ENCODE measurements around the gene FRMPD4. TPM values are rescaled to one million over a fixed set of nuclear protein-coding genes. Genes with fewer than 3 reads are reported as not detected.

Gene FRMPD4
- total RNA-seq, 1 experiment from 2014 or later: not detected

DNA sequence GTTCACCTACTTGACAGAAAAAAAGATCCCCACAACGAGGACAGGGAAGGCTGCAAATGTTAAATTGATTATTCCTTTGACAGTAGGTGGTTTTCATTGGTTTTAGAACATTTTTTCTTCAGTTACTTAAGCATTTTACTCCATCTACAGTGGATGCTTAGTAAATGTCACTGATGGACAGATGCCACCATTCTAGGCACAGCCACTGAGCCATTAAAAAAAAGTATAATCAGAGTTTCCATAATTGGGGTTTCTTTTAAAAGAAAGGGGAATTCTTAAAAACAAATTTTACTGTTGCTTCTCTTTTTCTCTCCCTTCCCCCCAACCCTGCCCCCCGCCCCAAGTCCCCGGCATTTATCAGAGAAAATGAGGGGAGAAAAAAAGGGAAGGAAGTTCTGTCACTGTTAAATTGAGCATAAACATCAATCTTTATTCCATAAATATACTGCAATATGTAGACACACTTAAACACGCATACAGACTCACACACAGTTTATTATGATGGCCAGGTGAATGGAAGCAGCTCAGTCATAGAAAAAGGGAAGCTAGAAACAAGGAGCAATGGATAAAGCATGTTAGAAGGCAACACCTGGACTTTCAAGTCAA is 573.3 kb downstream of the FRMPD4 start:
- Histone ChIP-seq H3K9me2 (replicated peaks; ENCODE audit: insufficient read depth, low read length) (no peaks in the 10 kb centered on the region), H4K20me1 (ENCODE audit: insufficient read depth, low read depth, low read length) (no peaks in the 10 kb centered on the region), H2AFZ (ENCODE audit: low read length) (no peak overlapping the region), H3K4me2 (ENCODE audit: low read depth, low read length, poor library complexity, severe bottlenecking) (no peak overlapping the region), H3K27me3 (ENCODE audit: low read length) (no peaks in the 10 kb centered on the region), H3K9ac (ENCODE audit: low read length) (no peak overlapping the region), H3K9me3 (ENCODE audit: low read length) (no peaks in the 10 kb centered on the region), H3K36me3 (ENCODE audit: insufficient read depth, low read length) (no peaks in the 10 kb centered on the region), H3K27ac (ENCODE audit: low read length) (no peak overlapping the region), H3K4me1 (ENCODE audit: low read length) (no peaks in the 10 kb centered on the region), H3K79me2 (ENCODE audit: low read length) (no peaks in the 10 kb centered on the region), H3K4me3 (ENCODE audit: low read length) (no peak overlapping the region)
- no peak for DNase-seq

DNA sequence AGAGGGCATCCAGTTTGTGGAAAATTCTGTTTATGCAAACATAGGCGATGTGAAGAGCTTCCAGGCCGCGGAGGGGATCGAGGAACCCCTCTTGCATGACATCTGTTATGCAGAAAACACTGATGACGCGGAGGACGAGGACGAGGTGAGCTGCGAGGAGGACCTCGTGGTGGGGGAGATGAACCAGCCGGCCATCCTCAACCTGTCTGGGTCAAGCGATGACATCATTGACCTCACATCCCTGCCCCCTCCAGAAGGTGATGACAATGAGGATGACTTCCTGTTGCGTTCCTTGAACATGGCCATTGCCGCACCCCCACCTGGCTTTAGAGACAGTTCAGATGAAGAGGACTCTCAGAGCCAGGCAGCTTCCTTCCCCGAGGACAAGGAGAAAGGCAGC is 578.3 kb downstream of the FRMPD4 start:
- no peaks in the 10 kb centered on the region for H3K9me3 ChIP-seq (ENCODE audit: low read length)
- H4K20me1 ChIP-seq (ENCODE audit: insufficient read depth, low read depth, low read length): no peaks in the 10 kb centered on the region
- no peaks in the 10 kb centered on the region for H3K79me2 ChIP-seq (ENCODE audit: low read length)
- H3K4me3 ChIP-seq (ENCODE audit: low read length): no peak overlapping the region
- H3K4me2 ChIP-seq (ENCODE audit: low read depth, low read length, poor library complexity, severe bottlenecking): no peak overlapping the region
- H3K27ac ChIP-seq (ENCODE audit: low read length): no peak overlapping the region
- no peaks in the 10 kb centered on the region for H3K9me2 ChIP-seq (replicated peaks; ENCODE audit: insufficient read depth, low read length)
- H3K36me3 ChIP-seq (ENCODE audit: insufficient read depth, low read length): no peaks in the 10 kb centered on the region
- H3K4me1 ChIP-seq (ENCODE audit: low read length): no peaks in the 10 kb centered on the region
- H2AFZ ChIP-seq (ENCODE audit: low read length): no peak overlapping the region
- no peaks in the 10 kb centered on the region for H3K27me3 ChIP-seq (ENCODE audit: low read length)
- no peak for DNase-seq
- H3K9ac ChIP-seq (ENCODE audit: low read length): no peak overlapping the region

DNA sequence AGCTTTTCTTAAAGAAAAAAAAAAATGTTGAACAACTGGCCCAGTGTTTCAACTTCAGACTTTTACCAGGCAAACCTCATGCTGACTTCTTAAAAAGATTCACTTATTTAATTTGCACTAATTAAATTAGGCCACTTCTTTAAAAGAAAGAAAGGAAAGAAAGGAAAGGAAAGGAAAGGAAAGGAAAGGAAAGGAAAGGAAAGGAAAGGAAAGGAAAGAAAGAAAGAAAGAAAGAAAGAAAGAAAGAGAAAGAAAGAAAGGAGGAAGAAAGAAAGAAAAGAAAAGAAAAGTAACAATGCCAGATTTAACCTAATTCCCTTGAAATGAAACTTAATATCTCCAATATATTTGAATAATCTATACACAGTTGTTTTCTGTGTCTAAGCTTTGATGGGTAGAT is 581.6 kb downstream of the FRMPD4 start:
- Histone ChIP-seq H3K9me2 (replicated peaks; ENCODE audit: insufficient read depth, low read length) (no peaks in the 10 kb centered on the region), H2AFZ (ENCODE audit: low read length) (no peak overlapping the region), H4K20me1 (ENCODE audit: insufficient read depth, low read depth, low read length) (no peaks in the 10 kb centered on the region), H3K27me3 (ENCODE audit: low read length) (no peaks in the 10 kb centered on the region), H3K9me3 (ENCODE audit: low read length) (no peaks in the 10 kb centered on the region), H3K4me1 (ENCODE audit: low read length) (no peaks in the 10 kb centered on the region), H3K27ac (ENCODE audit: low read length) (no peak overlapping the region), H3K79me2 (ENCODE audit: low read length) (no peaks in the 10 kb centered on the region), H3K4me2 (ENCODE audit: low read depth, low read length, poor library complexity, severe bottlenecking) (no peak overlapping the region), H3K4me3 (ENCODE audit: low read length) (no peak overlapping the region), H3K9ac (ENCODE audit: low read length) (no peak overlapping the region), H3K36me3 (ENCODE audit: insufficient read depth, low read length) (no peaks in the 10 kb centered on the region)
- no peak for DNase-seq

DNA sequence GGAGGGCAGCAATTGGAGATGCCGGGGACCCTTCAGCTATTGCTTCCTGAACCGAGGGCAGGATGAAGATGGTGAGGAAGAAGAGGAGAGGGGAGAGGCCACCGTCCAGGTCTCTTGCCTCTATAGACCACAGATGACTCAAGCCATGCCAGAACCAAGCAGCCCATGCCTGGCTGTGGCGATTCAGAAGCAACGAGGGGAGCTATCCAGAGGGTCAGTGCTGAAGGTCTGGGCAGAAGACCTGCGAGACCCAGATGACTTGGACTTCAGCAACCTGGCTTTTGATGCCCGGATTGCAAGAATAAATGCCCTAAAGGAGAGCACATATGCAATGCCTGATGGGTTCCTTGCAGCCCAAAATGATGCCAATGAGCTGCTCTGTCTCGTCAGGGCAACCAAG is 582.8 kb downstream of the FRMPD4 start:
- Histone ChIP-seq H3K27me3 (ENCODE audit: low read length) (no peaks in the 10 kb centered on the region), H3K27ac (ENCODE audit: low read length) (no peak overlapping the region), H3K9me2 (replicated peaks; ENCODE audit: insufficient read depth, low read length) (no peaks in the 10 kb centered on the region), H3K9me3 (ENCODE audit: low read length) (no peaks in the 10 kb centered on the region), H3K4me1 (ENCODE audit: low read length) (no peaks in the 10 kb centered on the region), H3K4me2 (ENCODE audit: low read depth, low read length, poor library complexity, severe bottlenecking) (no peak overlapping the region), H4K20me1 (ENCODE audit: insufficient read depth, low read depth, low read length) (no peaks in the 10 kb centered on the region), H3K36me3 (ENCODE audit: insufficient read depth, low read length) (no peaks in the 10 kb centered on the region), H3K79me2 (ENCODE audit: low read length) (no peaks in the 10 kb centered on the region), H3K9ac (ENCODE audit: low read length) (no peak overlapping the region), H3K4me3 (ENCODE audit: low read length) (no peak overlapping the region), H2AFZ (ENCODE audit: low read length) (no peak overlapping the region)
- peak; percentile 42 for DNase-seq

DNA sequence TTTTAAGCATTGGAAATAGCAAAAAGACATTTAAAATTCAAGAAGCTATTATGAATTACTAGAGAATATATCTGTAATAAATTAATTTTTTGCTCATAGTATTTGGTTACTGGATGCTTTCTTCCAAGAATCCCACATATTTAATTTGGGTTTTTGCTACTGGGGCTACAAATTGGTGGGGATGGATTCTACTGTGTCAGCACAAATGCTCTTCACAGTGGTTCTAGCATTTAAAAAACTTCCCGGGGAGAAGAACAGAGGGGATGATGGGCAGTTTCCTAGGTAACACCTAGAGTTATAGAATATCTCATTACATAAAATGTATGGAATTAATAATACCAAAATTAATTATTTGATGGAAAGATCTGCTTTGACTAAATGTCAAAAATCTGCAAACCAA is 584.0 kb downstream of the FRMPD4 start:
- H3K4me3 ChIP-seq (ENCODE audit: low read length): no peak overlapping the region
- H2AFZ ChIP-seq (ENCODE audit: low read length): no peak overlapping the region
- H3K27ac ChIP-seq (ENCODE audit: low read length): no peak overlapping the region
- H3K36me3 ChIP-seq (ENCODE audit: insufficient read depth, low read length): no peaks in the 10 kb centered on the region
- H3K9me3 ChIP-seq (ENCODE audit: low read length): no peaks in the 10 kb centered on the region
- DNase-seq: no peak
- no peaks in the 10 kb centered on the region for H3K9me2 ChIP-seq (replicated peaks; ENCODE audit: insufficient read depth, low read length)
- H3K27me3 ChIP-seq (ENCODE audit: low read length): no peaks in the 10 kb centered on the region
- no peak overlapping the region for H3K4me2 ChIP-seq (ENCODE audit: low read depth, low read length, poor library complexity, severe bottlenecking)
- no peaks in the 10 kb centered on the region for H3K79me2 ChIP-seq (ENCODE audit: low read length)
- no peak overlapping the region for H3K9ac ChIP-seq (ENCODE audit: low read length)
- no peaks in the 10 kb centered on the region for H4K20me1 ChIP-seq (ENCODE audit: insufficient read depth, low read depth, low read length)
- H3K4me1 ChIP-seq (ENCODE audit: low read length): no peaks in the 10 kb centered on the region

DNA sequence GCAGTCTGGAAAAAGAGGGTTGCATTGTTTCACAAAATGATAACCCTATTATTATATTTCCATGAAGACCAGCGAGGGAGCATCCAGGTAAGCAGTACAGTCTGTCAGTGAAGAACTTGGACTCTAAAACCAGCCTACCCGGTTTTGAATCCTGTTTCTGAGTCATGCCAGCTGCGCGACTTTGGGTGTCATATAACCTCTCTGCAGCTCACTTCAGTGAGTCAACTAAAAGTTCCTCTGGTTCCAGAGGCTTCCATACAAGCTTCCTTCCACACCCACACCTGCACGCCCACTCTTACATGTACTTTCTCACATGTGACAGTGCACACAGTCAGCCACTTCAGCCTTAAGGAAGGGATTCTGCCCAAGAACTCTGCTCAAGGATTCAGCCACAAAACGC is 603.1 kb downstream of the FRMPD4 start:
- H3K4me3 ChIP-seq (ENCODE audit: low read length): no peak overlapping the region
- H3K36me3 ChIP-seq (ENCODE audit: insufficient read depth, low read length): no peaks in the 10 kb centered on the region

DNA sequence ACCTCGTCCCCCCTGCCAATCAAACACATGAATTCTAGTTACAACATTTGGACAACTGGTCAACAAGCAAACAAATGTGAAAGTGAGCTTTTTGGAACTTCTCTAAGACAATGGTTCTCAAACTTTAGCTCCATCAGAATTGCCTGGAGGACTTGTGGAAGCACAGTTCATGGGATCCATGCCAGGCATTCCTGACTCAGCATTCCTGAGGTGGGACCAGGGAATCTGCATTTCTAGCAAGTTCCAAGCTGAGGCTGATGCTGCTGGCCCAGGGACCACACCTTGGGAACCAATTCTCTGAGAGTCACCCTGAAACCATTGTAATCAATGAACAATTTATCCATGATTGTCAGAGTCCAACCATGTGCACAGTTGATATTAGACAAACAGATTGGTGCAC is 609.2 kb downstream of the FRMPD4 start:
- Histone ChIP-seq H3K9me2 (replicated peaks; ENCODE audit: insufficient read depth, low read length) (no peaks in the 10 kb centered on the region), H2AFZ (ENCODE audit: low read length) (no peak overlapping the region), H3K9me3 (ENCODE audit: low read length) (no peaks in the 10 kb centered on the region), H3K27ac (ENCODE audit: low read length) (no peak overlapping the region), H3K4me2 (ENCODE audit: low read depth, low read length, poor library complexity, severe bottlenecking) (no peak overlapping the region), H4K20me1 (ENCODE audit: insufficient read depth, low read depth, low read length) (no peaks in the 10 kb centered on the region), H3K4me1 (ENCODE audit: low read length) (no peaks in the 10 kb centered on the region), H3K4me3 (ENCODE audit: low read length) (no peak overlapping the region), H3K27me3 (ENCODE audit: low read length) (no peaks in the 10 kb centered on the region), H3K36me3 (ENCODE audit: insufficient read depth, low read length) (no peaks in the 10 kb centered on the region), H3K79me2 (ENCODE audit: low read length) (no peaks in the 10 kb centered on the region), H3K9ac (ENCODE audit: low read length) (no peak overlapping the region)
- DNase-seq: no peak

More for the DNA sequence above, 603.1 kb downstream of the FRMPD4 start:
- no peak overlapping the region for H2AFZ ChIP-seq (ENCODE audit: low read length)
- H3K4me2 ChIP-seq (ENCODE audit: low read depth, low read length, poor library complexity, severe bottlenecking): no peak overlapping the region
- no peaks in the 10 kb centered on the region for H3K9me2 ChIP-seq (replicated peaks; ENCODE audit: insufficient read depth, low read length)
- DNase-seq: no peak
- no peaks in the 10 kb centered on the region for H3K27me3 ChIP-seq (ENCODE audit: low read length)
- H4K20me1 ChIP-seq (ENCODE audit: insufficient read depth, low read depth, low read length): no peaks in the 10 kb centered on the region
- no peaks in the 10 kb centered on the region for H3K4me1 ChIP-seq (ENCODE audit: low read length)
- H3K9ac ChIP-seq (ENCODE audit: low read length): no peak overlapping the region
- no peaks in the 10 kb centered on the region for H3K79me2 ChIP-seq (ENCODE audit: low read length)
- no peak overlapping the region for H3K27ac ChIP-seq (ENCODE audit: low read length)
- H3K9me3 ChIP-seq (ENCODE audit: low read length): no peaks in the 10 kb centered on the region

DNA sequence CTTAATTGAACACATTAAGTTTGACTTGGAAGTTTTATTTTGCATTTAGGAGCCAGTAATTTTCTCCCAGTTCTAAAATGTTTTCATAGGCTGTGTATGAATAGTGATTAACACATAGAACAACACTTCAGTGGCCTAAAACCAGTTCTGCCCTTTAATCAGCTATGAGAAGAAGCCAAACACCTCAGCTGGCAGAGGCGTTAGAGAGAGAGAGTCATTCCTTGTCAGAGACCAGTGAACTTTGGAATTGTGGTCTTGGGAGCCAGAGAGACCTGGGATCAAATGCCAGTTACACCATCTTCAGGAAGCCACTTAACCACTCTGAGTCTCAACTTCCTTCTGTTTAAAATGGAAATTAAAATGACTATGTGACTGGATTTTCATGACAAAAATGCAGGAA is 613.6 kb downstream of the FRMPD4 start:
- H3K36me3 ChIP-seq (ENCODE audit: insufficient read depth, low read length): no peaks in the 10 kb centered on the region

DNA sequence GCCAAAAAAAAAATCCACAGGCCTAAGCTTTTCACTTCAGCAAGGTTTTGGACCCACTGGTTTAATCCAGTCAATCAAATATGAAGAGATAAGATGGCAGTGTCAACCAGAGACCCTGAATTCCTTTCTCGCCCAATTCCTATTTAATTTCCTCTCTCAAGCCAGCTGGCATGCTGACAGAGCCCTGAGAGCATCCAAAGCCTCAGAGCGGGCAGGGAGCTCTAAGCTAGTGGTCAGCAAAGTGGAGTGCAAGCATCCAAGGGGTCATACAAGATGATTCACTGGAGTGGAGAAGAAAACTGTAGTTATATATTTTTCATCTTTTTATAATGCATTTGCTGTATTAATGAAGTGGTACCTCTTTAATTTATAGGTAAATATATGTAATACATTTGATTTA is 615.1 kb downstream of the FRMPD4 start:
- no peaks in the 10 kb centered on the region for H3K4me1 ChIP-seq (ENCODE audit: low read length)
- H4K20me1 ChIP-seq (ENCODE audit: insufficient read depth, low read depth, low read length): no peaks in the 10 kb centered on the region
- DNase-seq: no peak
- H3K4me2 ChIP-seq (ENCODE audit: low read depth, low read length, poor library complexity, severe bottlenecking): no peak overlapping the region
- no peaks in the 10 kb centered on the region for H3K27me3 ChIP-seq (ENCODE audit: low read length)
- H3K79me2 ChIP-seq (ENCODE audit: low read length): no peaks in the 10 kb centered on the region
- no peaks in the 10 kb centered on the region for H3K9me2 ChIP-seq (replicated peaks; ENCODE audit: insufficient read depth, low read length)
- H3K9ac ChIP-seq (ENCODE audit: low read length): no peak overlapping the region
- H3K4me3 ChIP-seq (ENCODE audit: low read length): no peak overlapping the region
- H3K36me3 ChIP-seq (ENCODE audit: insufficient read depth, low read length): no peaks in the 10 kb centered on the region
- no peaks in the 10 kb centered on the region for H3K9me3 ChIP-seq (ENCODE audit: low read length)
- no peak overlapping the region for H2AFZ ChIP-seq (ENCODE audit: low read length)
- no peak overlapping the region for H3K27ac ChIP-seq (ENCODE audit: low read length)

More for the DNA sequence above, 613.6 kb downstream of the FRMPD4 start:
- Histone ChIP-seq H3K9ac (ENCODE audit: low read length) (no peak overlapping the region), H3K9me3 (ENCODE audit: low read length) (no peaks in the 10 kb centered on the region), H3K4me3 (ENCODE audit: low read length) (no peak overlapping the region), H3K27ac (ENCODE audit: low read length) (no peak overlapping the region), H3K9me2 (replicated peaks; ENCODE audit: insufficient read depth, low read length) (no peaks in the 10 kb centered on the region), H2AFZ (ENCODE audit: low read length) (no peak overlapping the region), H3K4me2 (ENCODE audit: low read depth, low read length, poor library complexity, severe bottlenecking) (no peak overlapping the region), H3K4me1 (ENCODE audit: low read length) (no peaks in the 10 kb centered on the region), H3K27me3 (ENCODE audit: low read length) (no peaks in the 10 kb centered on the region), H3K79me2 (ENCODE audit: low read length) (no peaks in the 10 kb centered on the region), H4K20me1 (ENCODE audit: insufficient read depth, low read depth, low read length) (no peaks in the 10 kb centered on the region)
- DNase-seq: no peak

Data from Karpas-422 (cell line).